Central memory CD8-positive, alpha-beta T cell (primary cell): ENCODE measurements around the gene HNF1A.

ENCODE experiments used
- ATAC-seq: fragments of 150-1000 bp; cut with Tn5 transposase; replicated peaks from 2 replicates; pipeline ENCODE4 v1.10.0; 2022; ENCODE audit warnings: mild to moderate bottlenecking, moderate FRiP score, moderate number of reproducible peaks; ENCODE audit not compliant: poor library complexity, severe bottlenecking; ENCODE audit errors: extremely low read depth
- DNase-seq, 2 donors: peaks; one replicate each; pipeline ENCODE4 v3.0.0; 2021; ENCODE audit warnings: low spot score in 2 of 2
- H3K27ac Mint-ChIP-seq: one replicate; pipeline ENCODE4 v1.8.0; 2022; ENCODE audit warnings: low read depth, mild to moderate bottlenecking, moderate library complexity, mixed read lengths
- H3K27me3 Mint-ChIP-seq: one replicate; pipeline ENCODE4 v1.8.0; 2022; ENCODE audit warnings: mixed read lengths
- H3K36me3 Mint-ChIP-seq: one replicate; pipeline ENCODE4 v1.8.0; 2022; ENCODE audit warnings: mild to moderate bottlenecking, moderate library complexity, mixed read lengths; ENCODE audit not compliant: insufficient read depth
- H3K4me1 Mint-ChIP-seq: one replicate; pipeline ENCODE4 v1.8.0; 2022; ENCODE audit warnings: mixed read lengths
- H3K4me3 Mint-ChIP-seq: one replicate; pipeline ENCODE4 v1.8.0; 2022; ENCODE audit warnings: mild to moderate bottlenecking, moderate library complexity, mixed read lengths
- H3K9me3 Mint-ChIP-seq: one replicate; pipeline ENCODE4 v1.8.0; 2022; ENCODE audit warnings: mixed read lengths

HNF1A gene

DNA sequence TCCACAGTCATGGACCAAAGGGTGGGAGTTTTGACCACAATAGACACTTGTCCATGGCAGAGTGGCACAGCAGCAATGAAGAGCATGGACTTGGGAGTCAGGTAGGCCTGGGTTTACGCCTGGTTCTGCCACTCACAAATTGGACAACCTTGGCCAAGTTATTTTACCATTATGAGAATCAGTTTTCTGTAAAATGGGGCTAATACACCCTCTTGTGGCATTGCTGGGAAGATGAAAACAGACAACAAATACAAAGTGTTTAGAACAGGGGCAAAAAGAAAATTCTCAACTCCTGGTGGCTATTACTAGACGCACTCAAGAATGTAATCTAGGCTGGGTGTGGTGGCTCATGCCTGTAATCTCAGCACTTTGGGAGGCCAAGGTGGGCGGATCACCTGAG lies 35.4 kb downstream of the HNF1A start:
- Mint-ChIP-seq H3K27ac (no peak overlapping the region), H3K9me3 (no peaks in the 10 kb centered on the region), H3K36me3 (peaks cover 22% of the 10 kb centered on the region), H3K4me1 (peaks cover 21% of the 10 kb centered on the region), H3K4me3 (no peak overlapping the region), H3K27me3 (no peaks in the 10 kb centered on the region)
- ATAC-seq (no peak), DNase-seq (no peak)

- Mint-ChIP-seq H3K36me3 (peaks cover 22% of the 10 kb centered on the region), H3K27me3 (no peaks in the 10 kb centered on the region), H3K4me1 (peaks cover 21% of the 10 kb centered on the region), H3K4me3 (peak within 1 kb of the TSS; percentile 97), H3K9me3 (no peaks in the 10 kb centered on the region), H3K27ac (peak within 1 kb of the TSS; percentile 94)
- DNase-seq (peak; percentile 88 to 89), ATAC-seq (peak; percentile 98)
Observed at GRCh38 chr12:121015825-121016766, 37.8 kb downstream of the HNF1A start, which contains the start of gene C12orf43. C12orf43 (minus strand) TSS chr12:121016487; CDS start chr12:121016474, 13 bp downstream.

DNA sequence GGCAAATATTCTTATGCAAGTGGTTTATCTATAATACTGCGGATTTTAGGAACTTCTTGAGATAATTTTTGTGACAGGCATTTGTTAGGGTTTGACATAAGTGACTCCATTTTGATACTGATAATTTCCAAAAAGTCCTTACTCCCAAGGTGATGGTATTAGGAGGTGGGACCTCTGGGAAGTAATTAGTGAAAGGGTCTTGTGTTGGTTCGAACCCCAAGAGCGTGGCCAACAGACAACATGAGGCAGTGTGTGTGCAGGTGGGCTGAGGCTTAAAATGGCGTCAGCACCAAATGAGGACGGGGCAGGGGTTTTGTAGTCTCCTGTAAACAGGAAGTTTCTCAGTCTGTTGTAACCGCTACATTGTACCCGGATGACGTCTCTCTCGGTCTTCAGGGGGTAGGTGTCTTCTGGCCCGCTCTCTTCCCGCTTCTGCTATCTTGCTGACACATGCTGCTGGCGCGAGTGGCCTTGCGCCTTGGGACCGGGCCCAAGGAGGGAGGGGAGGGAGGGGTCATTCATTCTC lies 39.7 kb downstream of the HNF1A start:
- ATAC-seq (no peak), DNase-seq (no peak)
- H3K9me3 Mint-ChIP-seq = no peaks in the 10 kb centered on the region
- H3K27ac Mint-ChIP-seq = no peak overlapping the region
- H3K4me3 Mint-ChIP-seq = no peak overlapping the region
- H3K4me1 Mint-ChIP-seq = peaks cover 21% of the 10 kb centered on the region
- H3K27me3 Mint-ChIP-seq = no peaks in the 10 kb centered on the region
- H3K36me3 Mint-ChIP-seq = peaks cover 28% of the 10 kb centered on the region

GRCh38 chr12:121018860-121019617 lies 40.7 kb downstream of the HNF1A start:
- H3K4me3 Mint-ChIP-seq = no peak overlapping the region
- no peak for DNase-seq
- no peaks in the 10 kb centered on the region for H3K27me3 Mint-ChIP-seq
- ATAC-seq = no peak
- H3K4me1 Mint-ChIP-seq = peaks cover 21% of the 10 kb centered on the region
- H3K9me3 Mint-ChIP-seq = no peaks in the 10 kb centered on the region
- H3K27ac Mint-ChIP-seq = no peak overlapping the region
- H3K36me3 Mint-ChIP-seq = peaks cover 34% of the 10 kb centered on the region

DNA sequence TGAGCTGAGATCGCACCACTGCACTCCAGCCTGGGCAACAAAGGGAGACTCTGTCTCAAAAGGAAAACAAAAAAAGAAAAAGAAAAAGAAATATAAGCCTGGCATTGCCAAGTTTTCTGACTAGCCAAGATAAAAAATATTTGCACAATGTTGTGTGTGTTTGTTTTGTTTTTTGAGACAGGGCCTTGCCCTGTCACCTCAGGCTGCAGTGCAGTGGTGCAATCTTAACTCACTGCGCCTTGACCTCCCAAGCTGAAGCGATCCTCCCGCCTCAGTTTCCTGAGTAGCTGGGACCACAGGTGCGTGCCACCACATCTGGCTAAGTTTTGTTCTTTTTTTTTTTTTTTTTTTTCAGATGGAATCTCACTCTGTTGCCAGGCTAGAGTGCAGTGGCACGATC lies 43.4 kb downstream of the HNF1A start:
- Mint-ChIP-seq H3K9me3 (no peaks in the 10 kb centered on the region), H3K27ac (no peak overlapping the region), H3K4me3 (no peak overlapping the region), H3K4me1 (peaks cover 4% of the 10 kb centered on the region), H3K36me3 (peaks cover 51% of the 10 kb centered on the region), H3K27me3 (no peaks in the 10 kb centered on the region)
- DNase-seq = no peak
- ATAC-seq = no peak

GRCh38 chr12:121022713-121023112 lies 44.4 kb downstream of the HNF1A start:
- Mint-ChIP-seq H3K36me3 (peaks cover 58% of the 10 kb centered on the region), H3K4me1 (peaks cover 4% of the 10 kb centered on the region), H3K27ac (peak overlapping the region; percentile 62), H3K4me3 (no peak overlapping the region), H3K27me3 (no peaks in the 10 kb centered on the region), H3K9me3 (no peaks in the 10 kb centered on the region)
- DNase-seq = no peak
- ATAC-seq = no peak

DNA sequence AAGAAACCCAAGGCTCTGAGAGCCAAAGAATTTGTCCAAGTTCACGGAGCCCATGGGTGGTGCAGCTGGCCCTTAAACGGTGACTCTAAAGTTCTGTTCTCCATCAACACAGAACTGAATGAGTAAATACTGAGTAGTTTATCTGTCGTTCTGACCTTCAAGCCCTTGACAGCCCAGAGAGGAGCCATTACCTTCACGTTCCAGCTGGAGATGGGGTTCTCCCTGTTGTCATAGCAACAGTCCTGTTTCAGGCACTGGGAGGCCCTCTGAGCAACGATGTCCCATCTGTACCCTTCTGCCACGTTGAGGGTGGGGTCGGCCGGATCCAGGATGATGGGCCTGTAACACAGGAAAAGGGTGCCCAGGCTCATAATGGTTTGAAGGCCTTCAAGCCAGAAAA lies 45.5 kb downstream of the HNF1A start:
- Mint-ChIP-seq H3K27me3 (no peaks in the 10 kb centered on the region), H3K9me3 (no peaks in the 10 kb centered on the region), H3K36me3 (peaks cover 66% of the 10 kb centered on the region), H3K4me3 (no peak overlapping the region), H3K4me1 (peaks cover 12% of the 10 kb centered on the region), H3K27ac (no peak overlapping the region)
- ATAC-seq (no peak), DNase-seq (no peak)

GRCh38 chr12:121025442-121026226 lies 47.3 kb downstream of the HNF1A start:
- Mint-ChIP-seq H3K27ac (peak overlapping the region; percentile 77), H3K4me3 (no peak overlapping the region), H3K4me1 (peaks cover 12% of the 10 kb centered on the region), H3K9me3 (no peaks in the 10 kb centered on the region), H3K36me3 (peaks cover 68% of the 10 kb centered on the region), H3K27me3 (no peaks in the 10 kb centered on the region)
- ATAC-seq = no peak
- DNase-seq = no peak

- Mint-ChIP-seq H3K36me3 (peaks cover 71% of the 10 kb centered on the region), H3K27me3 (no peaks in the 10 kb centered on the region), H3K4me1 (peaks cover 12% of the 10 kb centered on the region), H3K27ac (peak overlapping the region; percentile 77), H3K4me3 (no peak overlapping the region), H3K9me3 (no peaks in the 10 kb centered on the region)
- no peak for ATAC-seq
- no peak for DNase-seq
Observed at GRCh38 chr12:121026274-121027045, 48.1 kb downstream of the HNF1A start.

- H3K27me3 Mint-ChIP-seq = no peaks in the 10 kb centered on the region
- ATAC-seq (no peak), DNase-seq (no peak)
- H3K4me3 Mint-ChIP-seq = peak overlapping the region; percentile 26
- H3K4me1 Mint-ChIP-seq = peaks cover 46% of the 10 kb centered on the region
- H3K9me3 Mint-ChIP-seq = no peaks in the 10 kb centered on the region
- H3K27ac Mint-ChIP-seq = no peak overlapping the region
- peaks cover 70% of the 10 kb centered on the region for H3K36me3 Mint-ChIP-seq
Observed at GRCh38 chr12:121030576-121031212, 52.4 kb downstream of the HNF1A start.

GRCh38 chr12:121033625-121034349 lies 55.4 kb downstream of the HNF1A start:
- H3K36me3 Mint-ChIP-seq = peaks cover 61% of the 10 kb centered on the region
- no peaks in the 10 kb centered on the region for H3K27me3 Mint-ChIP-seq
- H3K4me3 Mint-ChIP-seq = peak overlapping the region; percentile 68
- H3K27ac Mint-ChIP-seq = peak overlapping the region; percentile 91
- peak; percentile 78 for ATAC-seq
- peaks cover 54% of the 10 kb centered on the region for H3K4me1 Mint-ChIP-seq
- H3K9me3 Mint-ChIP-seq = no peaks in the 10 kb centered on the region
- DNase-seq = peak; percentile 26 to 70
